NCI-H82 treated with DMSO at 0.1 percent for 48 hours (cell line): ENCODE measurements around the gene SIL1.
"Not testable (repeated sequence)": the region's sequence is repeated elsewhere in the genome, so short reads cannot be mapped to it uniquely, and the experiment has no call there.

Source experiments
- DNase-seq: peaks from one replicate; lab custom pipeline; 2025; ENCODE audit not compliant: unreplicated experiment; lab: John Stamatoyannopoulos, UW

The SIL1 gene

GRCh38 chr5:139038613-139039305 lies 159.4 kb downstream of the SIL1 start:
- peak; percentile 65 for DNase-seq

GRCh38 chr5:139037732-139038131 lies 160.4 kb downstream of the SIL1 start:
- DNase-seq: peak; percentile 28

GRCh38 chr5:139036332-139036731 lies 161.8 kb downstream of the SIL1 start:
- not testable (repeated sequence) for DNase-seq

- DNase-seq: no peak
These were observed 171.0 kb downstream of the SIL1 start for GRCh38 chr5:139027150-139027549.

GRCh38 chr5:139025651-139026050 lies 172.5 kb downstream of the SIL1 start:
- no peak for DNase-seq

GRCh38 chr5:139023286-139023685 lies 174.9 kb downstream of the SIL1 start:
- DNase-seq: no peak

- DNase-seq: no peak
These were observed 175.6 kb downstream of the SIL1 start for GRCh38 chr5:139022528-139022927.

GRCh38 chr5:139021346-139021745 lies 176.8 kb downstream of the SIL1 start:
- no peak for DNase-seq

- DNase-seq: no peak
These were observed 178.3 kb downstream of the SIL1 start for GRCh38 chr5:139019880-139020279.

- DNase-seq: no peak
These were observed 179.0 kb downstream of the SIL1 start for GRCh38 chr5:139019211-139019610.

GRCh38 chr5:139017624-139018023 lies 180.5 kb downstream of the SIL1 start:
- peak; percentile 64 for DNase-seq

- no peak for DNase-seq
These were observed 182.0 kb downstream of the SIL1 start for GRCh38 chr5:139016186-139016585.

- no peak for DNase-seq
These were observed 183.4 kb downstream of the SIL1 start for GRCh38 chr5:139014726-139015125.

- DNase-seq: no peak
These were observed 186.0 kb downstream of the SIL1 start for GRCh38 chr5:139012176-139012575.

GRCh38 chr5:139011156-139011555 lies 187.0 kb downstream of the SIL1 start:
- not testable (repeated sequence) for DNase-seq

- DNase-seq: no peak
These were observed 193.5 kb downstream of the SIL1 start for GRCh38 chr5:139004374-139005307.

- DNase-seq: no peak
These were observed 198.5 kb downstream of the SIL1 start for GRCh38 chr5:138999674-139000073.

GRCh38 chr5:138998521-138998920 lies 199.6 kb downstream of the SIL1 start:
- peak; percentile 72 for DNase-seq

- no peak for DNase-seq
These were observed 202.0 kb downstream of the SIL1 start for GRCh38 chr5:138996120-138996519.

GRCh38 chr5:138990986-138991590 lies 207.1 kb downstream of the SIL1 start:
- DNase-seq: peak; percentile 69

GRCh38 chr5:138989720-138990119 lies 208.4 kb downstream of the SIL1 start:
- no peak for DNase-seq
